Kidney (tissue), 14 donors: ENCODE data around the gene HLA-F. TPM values are rescaled to one million over a fixed set of nuclear protein-coding genes. Genes with fewer than 3 reads are reported as not detected.
A peak's percentile ranks its signal among the peaks of the same experiment; 100 is the strongest.

Source experiments
- DNase-seq, 5 donors: peaks; one replicate each; pipeline ENCODE4 v3.0.0-alpha.2; 2013 to 2020
- FAIRE-seq: peaks from 2 replicates; lab custom pipeline; 2012; peaks lifted over from hg19 to GRCh38; lab: Jason Lieb, UNC
- H3K27ac ChIP-seq, 2 donors: one replicate each; pipeline ENCODE4 v1.7.0; 2013; ENCODE audit warnings: low read depth in 2 of 2, low read length in 2 of 2, inconsistent platforms in 1 of 2
- H3K27me3 ChIP-seq: one replicate; pipeline ENCODE4 v1.7.1; 2013; ENCODE audit warnings: low read length, inconsistent platforms; ENCODE audit not compliant: control insufficient read depth, insufficient read depth
- H3K36me3 ChIP-seq, 3 donors: one replicate each; pipeline versions ENCODE4 v1.7.0 to v1.7.1; 2013; ENCODE audit warnings: low read length in 3 of 3, control low read depth in 1 of 3, inconsistent platforms in 1 of 3; ENCODE audit not compliant: insufficient read depth in 3 of 3, control insufficient read depth in 2 of 3
- H3K4me1 ChIP-seq, 3 donors: one replicate each; pipeline versions ENCODE4 v1.7.0 to v1.7.1; 2013; ENCODE audit warnings: low read length in 3 of 3, inconsistent platforms in 1 of 3, low read depth in 1 of 3; ENCODE audit not compliant: control insufficient read depth in 2 of 3, insufficient read depth in 2 of 3
- H3K4me3 ChIP-seq, 3 donors: one replicate each; pipeline versions ENCODE4 v1.7.0 to v1.8.1; 2013; ENCODE audit warnings: low read length in 3 of 3, control low read depth in 1 of 3, inconsistent platforms in 1 of 3
- H3K9ac ChIP-seq, 3 donors: one replicate each; pipeline versions ENCODE4 v1.7.0 to v1.7.1; 2013; ENCODE audit warnings: low read length in 3 of 3, control low read depth in 1 of 3, inconsistent platforms in 1 of 3
- H3K9me3 ChIP-seq, 3 donors: one replicate each; pipeline versions ENCODE4 v1.7.0 to v1.7.1; 2013; ENCODE audit warnings: low read length in 3 of 3, control low read depth in 1 of 3, inconsistent platforms in 1 of 3; ENCODE audit not compliant: control insufficient read depth in 2 of 3, insufficient read depth in 1 of 3
- CTCF ChIP-seq: IDR thresholded peaks from 3 replicates; pipeline ENCODE4 v1.5.1; 2012; ENCODE audit warnings: mild to moderate bottlenecking, moderate library complexity, borderline replicate concordance; ENCODE audit not compliant: insufficient read depth; ENCODE audit errors: extremely low read depth
- intact Hi-C: fragments of 100-400 bp; cut with DNase I; formaldehyde crosslinking; loops from one replicate; pipeline ENCODE4 v1.11.1; 2022
- polyA plus RNA-seq: library from polyadenylated mRNA; stranded (reverse); fragments of 350-450 nt; fragmentation: Illumina TruSeq; extraction: RNeasy Lipid Tissue Mini Kit (QIAGEN cat#74804); gene quantifications from one replicate; pipeline ENCODE4 v1.2.3, GENCODE V29; 2014; ENCODE audit warnings: low read depth, low replicate concordance; ENCODE audit not compliant: insufficient read depth
- total RNA-seq: library from RNA; stranded (reverse); fragmentation: NEBNext Ultra II Directional; extraction: Animal tissue kit (Norgen Biotek cat#: 25700); gene quantifications from one replicate; pipeline ENCODE4 v1.2.1, GENCODE V29; 2021
- donor health status: control.
- donor health status: control.
- donor health status: control.
- donor health status: control.
- donor health status: control.
- donor health status: DM: yes; HTN: yes; CAD: no.
- donor health status: Normal renal cell carcinoma (clear cell type).

The HLA-F gene
- total and polyA plus RNA-seq, 2 donors from 2014 or later = 52.1 to 87.8 TPM

GRCh38 chr6:29743025-29743424 is 19.8 kb downstream of the HLA-F start:
- H3K9me3 ChIP-seq = no peaks in the 10 kb centered on the region
- H3K27ac ChIP-seq = no peak overlapping the region
- no peak for DNase-seq
- no peak overlapping the region for H3K4me3 ChIP-seq
- H3K4me1 ChIP-seq = peaks cover 0 to 4% (median 0%) of the 10 kb centered on the region in 3 donors
- no peak for TF ChIP-seq CTCF
- H3K9ac ChIP-seq = no peak overlapping the region
- intact Hi-C loops = no loop called here
- H3K27me3 ChIP-seq = peaks cover 10% of the 10 kb centered on the region
- no peaks in the 10 kb centered on the region for H3K36me3 ChIP-seq
- no peak for FAIRE-seq

- Histone ChIP-seq H3K27ac (no peak overlapping the region), H3K27me3 (peaks cover 11% of the 10 kb centered on the region), H3K9me3 (no peaks in the 10 kb centered on the region), H3K4me1 (peaks cover 0 to 7% (median 0%) of the 10 kb centered on the region in 3 donors), H3K9ac (no peak overlapping the region), H3K4me3 (no peak overlapping the region), H3K36me3 (no peaks in the 10 kb centered on the region)
- intact Hi-C loops = no loop called here
- FAIRE-seq (no peak), DNase-seq (peak in 1 of 5 donors; percentile 18)
- TF ChIP-seq CTCF = no peak
Measured at GRCh38 chr6:29743568-29743967, 20.3 kb downstream of the HLA-F start.

GRCh38 chr6:29744131-29744530 is 20.9 kb downstream of the HLA-F start:
- Histone ChIP-seq H3K9me3 (no peaks in the 10 kb centered on the region), H3K36me3 (no peaks in the 10 kb centered on the region), H3K9ac (no peak overlapping the region), H3K27me3 (peaks cover 11% of the 10 kb centered on the region), H3K27ac (no peak overlapping the region), H3K4me1 (peaks cover 0 to 7% (median 0%) of the 10 kb centered on the region in 3 donors), H3K4me3 (no peak overlapping the region)
- DNase-seq (peak in 1 of 5 donors; percentile 9), FAIRE-seq (no peak)
- no peak for TF ChIP-seq CTCF
- intact Hi-C loops = no loop called here

GRCh38 chr6:29744621-29745020 is 21.4 kb downstream of the HLA-F start:
- Histone ChIP-seq H3K27ac (no peak overlapping the region), H3K36me3 (no peaks in the 10 kb centered on the region), H3K27me3 (peaks cover 13% of the 10 kb centered on the region), H3K4me1 (peaks cover 0 to 12% (median 4%) of the 10 kb centered on the region in 3 donors), H3K9me3 (no peaks in the 10 kb centered on the region), H3K9ac (no peak overlapping the region), H3K4me3 (no peak overlapping the region)
- DNase-seq = peak in 1 of 5 donors; percentile 4
- no peak for FAIRE-seq
- no peak for TF ChIP-seq CTCF
- intact Hi-C loops = no loop called here
